Adrenal gland (tissue), 12 donors: ENCODE results near the gene NIPAL4. TPM values are rescaled to one million over a fixed set of nuclear protein-coding genes. Genes with fewer than 3 reads are reported as not detected.

Experiments used
- DNase-seq, 7 donors: peaks; one replicate each; pipeline ENCODE4 v3.0.0-alpha.2; 2019 to 2020
- H3K27ac ChIP-seq, 5 donors: fragments of 200-600 bp; sonication (generic) in 4 of 5; 1 replicate in 3 of 5; 2 replicates in 2 of 5; pipeline versions ENCODE4 v1.5.1 to v1.8.0; 2016 to 2020; ENCODE audit warnings: mild to moderate bottlenecking in 1 of 5
- H3K27me3 ChIP-seq: fragments of 200-600 bp; 2 replicates; pipeline ENCODE4 v1.8.0; 2021
- H3K36me3 ChIP-seq, 2 donors: fragments of 200-600 bp; replicated peaks in 1 of 2; 1 replicate in 1 of 2; 2 replicates in 1 of 2; pipeline versions ENCODE4 v1.5.1 to v1.8.0; 2018 to 2022
- H3K4me1 ChIP-seq, 2 donors: fragments of 200-600 bp; replicated peaks in 1 of 2; 1 replicate in 1 of 2; 2 replicates in 1 of 2; pipeline versions ENCODE4 v1.5.1 to v1.8.0; 2018 to 2021
- H3K4me3 ChIP-seq, 4 donors: fragments of 200-600 bp; sonication (generic) in 3 of 4; one replicate each; pipeline ENCODE4 v1.5.1; 2016 to 2018
- H3K9me3 ChIP-seq, 3 donors: fragments of 200-600 bp; sonication (generic) in 1 of 3; replicated peaks in 1 of 3; 1 replicate in 2 of 3; 2 replicates in 1 of 3; pipeline versions ENCODE4 v1.5.1 to v1.8.0; 2016 to 2021
- POLR2A ChIP-seq, 2 donors: fragments of 450-650 bp; IDR thresholded peaks; one replicate each; pipeline ENCODE4 v1.6.1; 2017; ENCODE audit warnings: antibody characterized with exemption in 2 of 2, mild to moderate bottlenecking in 2 of 2, moderate library complexity in 1 of 2
- WGBS, 4 donors: extraction: QIAGEN DNeasy Blood & Tissue Kit in 2 of 4; methylation state at CpG; one replicate each; pipeline versions ENCODE4 v1.1.5 to v1.1.7; 2013 to 2017; 5-methylcytosine and 5-hydroxymethylcytosine counted together
- intact Hi-C, 2 donors: fragments of 100-400 bp; cut with DNase I; formaldehyde crosslinking; loops; one replicate each; pipeline versions ENCODE4 v1.14.1 to v1.15.0; 2022 to 2023
- polyA plus RNA-seq, 3 donors: library from polyadenylated mRNA; stranded (reverse); fragments of 200-250 nt in 2 of 3; fragments of 350-450 nt in 1 of 3; fragmentation: Illumina TruSeq in 1 of 3; extraction: RNeasy Lipid Tissue Mini Kit (QIAGEN cat#74804) in 1 of 3; gene quantifications; one replicate each; pipeline ENCODE4 v1.2.3, GENCODE V29; 2013 to 2014
- total RNA-seq, 9 donors: library from RNA; depleted of rRNA in 4 of 9; stranded (reverse); fragments of >200 nt in 4 of 9; fragments of 120-200 nt in 1 of 9; fragmentation: NEBNext Ultra II Directional in 1 of 9; extraction: Animal tissue kit (Norgen Biotek cat#: 25700) in 1 of 9; gene quantifications; one replicate each; pipeline versions ENCODE4 v1.1.0 to v1.2.4, GENCODE V29; 2013 to 2023
- TF ChIP-seq, protein P1 (sequence below), 6 experiments: fragments of 450-650 bp in 4 of 6; fragments of 200-600 bp in 2 of 6; sonication (generic) in 1 of 6; IDR thresholded peaks; 1 replicate in 5 of 6; 2 replicates in 1 of 6; pipeline versions ENCODE4 v1.5.1 to v1.8.0; 2016 to 2021; ENCODE audit warnings: antibody characterized with exemption in 6 of 6, mild to moderate bottlenecking in 2 of 6, moderate library complexity in 1 of 6
- donor health status: healthy with polysubstance abuse.
- donor health status: Bipolar disorder and iron deficiency.
- donor health status: DM: yes; HTN: yes; CAD: no.
- donor health status: DM: no; HTN: no; CAD: no.
- donor health status: DM: no; HTN: no; CAD: no.
- donor health status: DM: yes; HTN: yes; CAD: no.

Gene NIPAL4
- total and polyA plus RNA-seq, 12 donors, result 0.08 to 0.20 (median 0.12) TPM; not detected in 8

DNA sequence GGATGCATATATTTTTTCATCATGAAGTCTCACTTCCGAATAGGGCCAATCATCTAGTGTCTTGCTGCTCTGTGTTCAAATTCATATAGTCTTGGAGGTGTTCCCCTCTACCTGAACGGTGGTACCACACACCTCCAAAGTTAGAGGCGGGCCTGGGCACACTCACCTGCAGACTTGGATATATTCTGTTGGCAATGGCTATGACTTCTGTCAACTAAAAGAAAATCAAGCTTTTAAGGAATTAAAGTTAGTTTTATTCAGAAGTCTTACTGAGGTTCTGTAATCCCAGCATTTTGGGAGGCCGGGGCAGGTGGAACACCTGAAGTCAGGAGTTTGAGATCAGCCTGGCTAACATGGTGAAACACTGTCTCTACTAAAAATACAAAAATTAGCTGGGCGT is 2.6 kb upstream of the NIPAL4 start:
- H3K4me3 ChIP-seq, result no peak overlapping the region
- 84 to 94% (median 91%) methylated on average over 5 of the region's 5 CpGs for WGBS, 4 donors
- intact Hi-C loops, result no loop called here

DNA sequence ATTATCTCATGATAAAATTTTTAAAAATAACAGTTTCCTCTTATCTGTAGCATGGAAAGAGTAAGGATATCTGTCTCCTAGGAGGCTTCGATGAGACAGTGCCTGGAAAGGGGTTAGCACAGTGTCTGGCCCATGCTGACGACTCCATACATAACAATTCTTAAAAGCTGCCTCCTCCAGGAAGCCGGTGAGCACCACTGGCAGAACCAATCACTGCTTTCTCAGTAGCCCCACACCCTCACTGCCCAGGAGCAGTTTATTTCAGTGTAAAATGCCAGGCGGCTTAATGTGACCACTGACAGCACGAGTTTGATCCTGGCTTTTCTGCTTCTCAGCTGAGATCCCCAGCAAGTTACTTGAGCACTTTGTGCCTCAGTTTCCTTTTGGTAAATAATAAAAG is 1.2 kb upstream of the NIPAL4 start:
- intact Hi-C loops, result no loop called here
- no peaks in the 10 kb centered on the region for H3K36me3 ChIP-seq
- TF ChIP-seq, protein P1, sequence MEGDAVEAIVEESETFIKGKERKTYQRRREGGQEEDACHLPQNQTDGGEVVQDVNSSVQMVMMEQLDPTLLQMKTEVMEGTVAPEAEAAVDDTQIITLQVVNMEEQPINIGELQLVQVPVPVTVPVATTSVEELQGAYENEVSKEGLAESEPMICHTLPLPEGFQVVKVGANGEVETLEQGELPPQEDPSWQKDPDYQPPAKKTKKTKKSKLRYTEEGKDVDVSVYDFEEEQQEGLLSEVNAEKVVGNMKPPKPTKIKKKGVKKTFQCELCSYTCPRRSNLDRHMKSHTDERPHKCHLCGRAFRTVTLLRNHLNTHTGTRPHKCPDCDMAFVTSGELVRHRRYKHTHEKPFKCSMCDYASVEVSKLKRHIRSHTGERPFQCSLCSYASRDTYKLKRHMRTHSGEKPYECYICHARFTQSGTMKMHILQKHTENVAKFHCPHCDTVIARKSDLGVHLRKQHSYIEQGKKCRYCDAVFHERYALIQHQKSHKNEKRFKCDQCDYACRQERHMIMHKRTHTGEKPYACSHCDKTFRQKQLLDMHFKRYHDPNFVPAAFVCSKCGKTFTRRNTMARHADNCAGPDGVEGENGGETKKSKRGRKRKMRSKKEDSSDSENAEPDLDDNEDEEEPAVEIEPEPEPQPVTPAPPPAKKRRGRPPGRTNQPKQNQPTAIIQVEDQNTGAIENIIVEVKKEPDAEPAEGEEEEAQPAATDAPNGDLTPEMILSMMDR (IDR thresholded peaks at IDR 0.05), result no peak
- peaks cover 11% of the 10 kb centered on the region for H3K27me3 ChIP-seq
- 87 to 91% (median 89%) methylated on average over 5 of the region's 5 CpGs for WGBS, 4 donors
- no peak overlapping the region for H3K27ac ChIP-seq
- peak in 1 of 7 donors; percentile 5 for DNase-seq
- peaks cover 5 to 12% of the 10 kb centered on the region in 2 donors for H3K4me1 ChIP-seq
- H3K4me3 ChIP-seq, result no peak overlapping the region
- no peaks in the 10 kb centered on the region for H3K9me3 ChIP-seq

More for the DNA sequence above, 2.6 kb upstream of the NIPAL4 start:
- Histone ChIP-seq H3K9me3 (no peaks in the 10 kb centered on the region), H3K4me1 (peaks cover 5 to 9% of the 10 kb centered on the region in 2 donors), H3K27ac (no peak overlapping the region), H3K36me3 (no peaks in the 10 kb centered on the region), H3K27me3 (peaks cover 11% of the 10 kb centered on the region)
- TF ChIP-seq, protein P1 (IDR thresholded peaks at IDR 0.05), result no peak
- TF ChIP-seq POLR2A (IDR thresholded peaks at IDR 0.05), result no peak
- no peak for DNase-seq

DNA sequence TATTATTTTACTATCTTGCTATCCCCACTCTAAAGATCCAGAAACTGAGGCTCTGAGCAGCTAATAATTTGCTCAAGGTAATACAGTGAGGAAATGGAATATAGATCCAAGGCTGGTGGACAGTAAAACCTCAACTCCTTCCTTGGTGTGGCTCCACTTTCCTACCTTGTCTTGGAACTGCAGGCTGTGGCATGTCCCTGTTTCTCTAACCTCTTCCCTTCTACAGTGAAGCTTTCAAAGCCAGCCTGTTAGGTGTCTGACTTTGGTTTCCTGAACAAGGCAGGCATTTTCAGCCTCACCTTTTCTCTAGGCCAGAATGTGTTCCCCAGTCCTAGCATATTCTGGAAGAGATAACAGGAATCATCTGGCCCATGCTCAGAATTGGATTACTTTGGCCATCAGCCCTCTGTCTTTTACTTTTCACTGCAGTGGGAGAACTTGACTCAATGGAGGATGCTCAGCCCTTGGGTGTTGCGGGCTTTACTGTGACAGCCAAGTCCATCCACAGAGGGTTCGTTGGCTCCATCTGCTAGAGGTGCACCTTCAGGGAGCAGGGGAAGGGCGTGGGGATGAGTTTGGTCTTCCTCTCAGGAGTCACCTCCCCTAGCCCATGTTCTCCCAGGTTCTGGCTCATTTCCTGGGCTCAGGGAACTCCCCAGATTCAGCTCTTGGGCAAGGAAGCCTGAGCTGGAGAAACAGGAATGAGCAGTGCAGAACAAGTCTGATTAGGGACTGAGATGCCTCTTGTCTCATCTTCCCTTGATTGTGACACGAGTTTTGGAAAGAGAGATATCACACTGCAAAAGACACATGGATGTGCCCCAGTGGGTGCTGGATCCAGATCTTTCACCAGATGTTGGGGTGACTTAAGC is 1.1 kb downstream of the NIPAL4 start:
- no peak for TF ChIP-seq POLR2A (IDR thresholded peaks at IDR 0.05)
- TF ChIP-seq, protein P1 (IDR thresholded peaks at IDR 0.05), result no peak
- peaks cover 11% of the 10 kb centered on the region for H3K27me3 ChIP-seq
- H3K36me3 ChIP-seq, result no peaks in the 10 kb centered on the region
- H3K27ac ChIP-seq, result no peak overlapping the region
- H3K9me3 ChIP-seq, result no peaks in the 10 kb centered on the region
- DNase-seq, result no peak
- intact Hi-C loops, result no loop called here
- 83 to 97% (median 91%) methylated on average over 3 to 4 of the region's 4 CpGs for WGBS, 4 donors
- H3K4me1 ChIP-seq, result peaks cover 5 to 22% of the 10 kb centered on the region in 2 donors
- H3K4me3 ChIP-seq, result no peak overlapping the region

DNA sequence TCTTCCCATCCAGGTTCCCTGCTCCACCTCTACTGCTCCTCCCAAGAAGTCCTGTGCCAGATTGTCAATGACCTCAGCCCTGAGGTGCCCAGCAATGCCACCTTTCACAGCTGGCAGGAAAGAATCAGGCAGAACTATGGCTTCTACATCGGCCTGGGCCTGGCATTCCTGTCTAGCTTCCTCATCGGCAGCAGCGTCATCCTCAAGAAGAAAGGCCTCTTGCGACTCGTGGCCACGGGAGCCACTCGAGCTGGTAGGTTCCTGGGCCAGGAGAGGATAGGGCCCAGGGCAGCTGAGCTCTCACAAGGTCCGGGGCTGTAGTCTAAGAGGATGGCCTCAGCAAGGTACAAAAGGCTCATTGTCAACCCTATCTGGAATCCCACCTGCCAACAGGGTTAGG is 3.1 kb downstream of the NIPAL4 start:
- TF ChIP-seq POLR2A (IDR thresholded peaks at IDR 0.05), result no peak
- TF ChIP-seq, protein P1 (IDR thresholded peaks at IDR 0.05), result no peak
- intact Hi-C loops, result no loop called here
- DNase-seq, result no peak
- H3K27ac ChIP-seq, result no peak overlapping the region
- H3K4me3 ChIP-seq, result no peak overlapping the region
- peaks cover 11% of the 10 kb centered on the region for H3K27me3 ChIP-seq
- H3K4me1 ChIP-seq, result peaks cover 5 to 22% of the 10 kb centered on the region in 2 donors
- no peaks in the 10 kb centered on the region for H3K9me3 ChIP-seq
- no peaks in the 10 kb centered on the region for H3K36me3 ChIP-seq
- WGBS, 4 donors, result 80 to 95% (median 92%) methylated on average over 3 to 8 of the region's 8 CpGs
